BJ (cell line): ENCODE results near the gene NDUFA5. TPM values are rescaled to one million over a fixed set of nuclear protein-coding genes. Genes with fewer than 3 reads are reported as not detected.
"Not testable (repeated sequence)": the region's sequence is repeated elsewhere in the genome, so short reads cannot be mapped to it uniquely, and the experiment has no call there.

Source experiments
- CTCF ChIA-PET: fragments of 350-600 bp; formaldehyde crosslinking; extraction: SDS; loops from one replicate; lab custom pipeline; 2021; ENCODE audit warnings: antibody characterized with exemption, inconsistent platforms; lab: Yijun Ruan, JAX
- POLR2A ChIA-PET: fragments of 300-600 bp; sonication (Branson Sonifier 250); formaldehyde crosslinking; extraction: SDS; loops from one replicate; lab custom pipeline; 2021; ENCODE audit warnings: antibody characterized with exemption; lab: Charles Lee
- DNase-seq: peaks from one replicate; pipeline ENCODE4 v3.0.0-alpha.2; 2011; ENCODE audit warnings: low read depth
- H3K27me3 ChIP-seq: 2 replicates; pipeline ENCODE4 v1.6.0; 2011; ENCODE audit warnings: low read length; ENCODE audit not compliant: control insufficient read depth, insufficient read depth
- H3K36me3 ChIP-seq: 2 replicates; pipeline ENCODE4 v1.5.1; 2011; ENCODE audit warnings: low read length; ENCODE audit not compliant: control insufficient read depth, insufficient read depth
- H3K4me3 ChIP-seq: 2 replicates; pipeline ENCODE4 v1.5.1; 2011; ENCODE audit warnings: low read depth, mild to moderate bottlenecking, control low read depth, low read length
- CTCF ChIP-seq: IDR thresholded peaks from 2 replicates; pipeline ENCODE4 v1.5.1; 2011; ENCODE audit warnings: low read depth, mild to moderate bottlenecking, control low read depth, inconsistent platforms, low read length, moderate library complexity; ENCODE audit not compliant: insufficient read depth
- polyA plus RNA-seq: library from polyadenylated mRNA; depleted of rRNA; stranded (reverse); fragments of >200 nt; gene quantifications from 2 replicates; pipeline ENCODE4 v1.2.3, GENCODE V29; 2011

The NDUFA5 gene
- polyA plus RNA-seq, 1 experiment = 4.8 TPM

- no peak for DNase-seq
- ChIA-PET CTCF (interaction anchor here (0.8 to 1.2 kb wide), 2 partner anchors 9 to 31 kb away, joined by 3 to 4 read pairs; no protein-coding TSS in a partner anchor), POLR2A (no interaction called here)
- TF ChIP-seq CTCF = no peak
- H3K36me3 ChIP-seq = no peaks in the 10 kb centered on the region
- H3K27me3 ChIP-seq = no peaks in the 10 kb centered on the region
- no peak overlapping the region for H3K4me3 ChIP-seq
These were observed 29.4 kb downstream of the NDUFA5 start for GRCh38 chr7:123528265-123528664.

- POLR2A ChIA-PET, DNase-seq, H3K36me3 ChIP-seq, H3K27me3 ChIP-seq, H3K4me3 ChIP-seq: not testable (repeated sequence)
- CTCF ChIA-PET = interaction anchor here (1.2 kb wide), 1 partner anchor 9 kb away, joined by 3 read pairs; no protein-coding TSS in a partner anchor
These were observed 29.8 kb downstream of the NDUFA5 start for GRCh38 chr7:123527712-123528225.

GRCh38 chr7:123526533-123526932, 31.1 kb downstream of the NDUFA5 start:
- POLR2A ChIA-PET, CTCF ChIA-PET, H3K27me3 ChIP-seq, DNase-seq, H3K4me3 ChIP-seq, H3K36me3 ChIP-seq: not testable (repeated sequence)

GRCh38 chr7:123522066-123522465, 35.6 kb downstream of the NDUFA5 start:
- DNase-seq = no peak
- Histone ChIP-seq H3K4me3 (no peak overlapping the region), H3K36me3 (no peaks in the 10 kb centered on the region), H3K27me3 (no peaks in the 10 kb centered on the region)
- CTCF ChIA-PET = no interaction called here
- TF ChIP-seq CTCF = no peak
- POLR2A ChIA-PET = no interaction called here

GRCh38 chr7:123505221-123505620, 52.4 kb downstream of the NDUFA5 start:
- CTCF ChIA-PET = interaction anchor here (1.6 kb wide), 1 partner anchor 11 kb away, joined by 3 read pairs; no protein-coding TSS in a partner anchor

GRCh38 chr7:123502201-123502600, 55.4 kb downstream of the NDUFA5 start:
- no peaks in the 10 kb centered on the region for H3K36me3 ChIP-seq
- no peaks in the 10 kb centered on the region for H3K27me3 ChIP-seq
- no peak for DNase-seq
- CTCF ChIA-PET = no interaction called here
- POLR2A ChIA-PET = no interaction called here
- no peak for TF ChIP-seq CTCF
- no peak overlapping the region for H3K4me3 ChIP-seq

More at GRCh38 chr7:123505221-123505620, 52.4 kb downstream of the NDUFA5 start:
- DNase-seq = no peak
- no peak for TF ChIP-seq CTCF
- no peaks in the 10 kb centered on the region for H3K27me3 ChIP-seq
- no peaks in the 10 kb centered on the region for H3K36me3 ChIP-seq
- no peak overlapping the region for H3K4me3 ChIP-seq
- POLR2A ChIA-PET = no interaction called here
